Measurements from ENCODE around the gene MEA1. TPM values are rescaled to one million over a fixed set of nuclear protein-coding genes. Genes with fewer than 3 reads are reported as not detected.
"Not testable (repeated sequence)": the region's sequence is repeated elsewhere in the genome, so short reads cannot be mapped to it uniquely, and the experiment has no call there.

Gene MEA1
- polyA plus RNA-seq, 1 donor: 73.8 TPM

DNA sequence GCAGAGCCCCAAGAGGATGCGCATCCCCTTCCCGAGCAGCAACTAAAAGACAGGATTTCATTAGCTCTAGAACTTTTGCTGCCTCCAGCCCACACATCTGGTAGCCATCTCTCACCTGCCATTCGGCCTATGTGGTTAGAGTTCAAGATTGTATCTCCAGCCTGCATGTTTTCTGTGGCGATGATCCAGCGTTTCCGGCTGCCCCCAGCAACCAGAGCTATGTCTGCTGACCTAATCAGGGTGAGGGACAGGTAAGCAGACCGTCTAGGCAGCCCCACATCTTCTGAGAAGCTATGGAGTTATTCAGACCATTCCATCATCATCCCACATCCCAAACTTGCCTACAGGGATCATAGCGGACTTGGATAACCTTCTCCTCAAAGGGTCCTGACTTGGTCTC is 42.2 kb upstream of the MEA1 start:
- Histone ChIP-seq H3K27me3 (ENCODE audit: control insufficient read depth, insufficient read depth, low read length) (no peaks in the 10 kb centered on the region), H3K4me1 (ENCODE audit: control insufficient read depth, insufficient read depth, low read length) (peaks cover 26% of the 10 kb centered on the region), H3K27ac (ENCODE audit: low read length) (no peak overlapping the region), H3K4me3 (ENCODE audit: low read length) (no peak overlapping the region), H3K36me3 (ENCODE audit: control insufficient read depth, insufficient read depth, low read length) (peaks cover 31% of the 10 kb centered on the region), H3K9me3 (ENCODE audit: control insufficient read depth, low read depth, low read length) (no peaks in the 10 kb centered on the region)
- no peak for DNase-seq
- no CpG with 5 or more reads among the region's 8 CpGs for WGBS (ENCODE audit: insufficient coverage, low lambda C conversion rate)

- DNase-seq: no peak
- no peaks in the 10 kb centered on the region for H3K27me3 ChIP-seq (ENCODE audit: control insufficient read depth, insufficient read depth, low read length)
- H3K36me3 ChIP-seq (ENCODE audit: control insufficient read depth, insufficient read depth, low read length): peaks cover 47% of the 10 kb centered on the region
- H3K9me3 ChIP-seq (ENCODE audit: control insufficient read depth, low read depth, low read length): no peaks in the 10 kb centered on the region
- peak overlapping the region; percentile 85 for H3K4me3 ChIP-seq (ENCODE audit: low read length)
- peak overlapping the region; percentile 91 for H3K27ac ChIP-seq (ENCODE audit: low read length)
- H3K4me1 ChIP-seq (ENCODE audit: control insufficient read depth, insufficient read depth, low read length): peaks cover 26% of the 10 kb centered on the region
- WGBS (ENCODE audit: insufficient coverage, low lambda C conversion rate): no CpG with 5 or more reads among the region's 17 CpGs
Observed at GRCh38 chr6:43054206-43054943, 40.6 kb upstream of the MEA1 start.

DNA sequence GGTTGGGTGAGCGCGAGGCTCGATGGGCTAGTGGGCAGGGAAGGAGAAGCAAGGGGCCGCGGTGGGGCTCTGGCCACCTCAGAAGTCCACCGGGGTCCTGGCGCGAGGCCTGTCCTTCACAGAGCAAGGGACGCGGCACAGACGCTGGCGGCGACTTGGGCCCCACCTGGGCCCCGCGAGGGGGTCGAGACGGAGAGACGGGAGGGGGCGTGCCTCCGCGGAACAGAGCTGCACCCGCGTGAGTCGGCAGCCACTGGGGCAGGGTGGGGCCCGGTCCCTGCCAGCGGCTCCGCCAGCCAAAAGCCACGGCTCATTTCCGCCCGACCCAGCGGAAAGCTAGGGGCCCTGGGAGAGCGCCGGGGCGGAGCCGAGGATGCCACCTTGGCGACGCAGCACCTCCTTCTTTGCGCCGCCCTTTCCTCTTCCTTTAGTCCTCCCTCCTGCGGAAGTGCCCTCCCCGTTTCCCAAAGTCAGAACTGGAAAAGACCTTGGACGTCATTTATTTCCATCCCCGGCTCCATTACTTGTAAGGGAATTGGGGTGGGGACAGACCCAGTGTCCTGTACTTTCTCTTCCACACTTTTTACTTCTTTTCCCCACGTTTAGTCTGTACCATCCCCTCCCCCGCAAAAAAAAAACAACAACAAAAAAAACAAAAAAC is 39.9 kb upstream of the MEA1 start, which contains the start of gene CUL7:
CUL7 (minus strand) TSS at position 307 of the 661 bp plus-strand sequence. CDS start 1,063 bp downstream, outside the sequence.
- peak within 1 kb of the TSS; percentile 85 for H3K4me3 ChIP-seq (ENCODE audit: low read length)
- peaks cover 50% of the 10 kb centered on the region for H3K36me3 ChIP-seq (ENCODE audit: control insufficient read depth, insufficient read depth, low read length)
- WGBS (ENCODE audit: insufficient coverage, low lambda C conversion rate): no CpG with 5 or more reads among the region's 45 CpGs
- peak within 1 kb of the TSS; percentile 91 for H3K27ac ChIP-seq (ENCODE audit: low read length)
- peak; percentile 95 to 98 for DNase-seq
- no peaks in the 10 kb centered on the region for H3K9me3 ChIP-seq (ENCODE audit: control insufficient read depth, low read depth, low read length)
- no peaks in the 10 kb centered on the region for H3K27me3 ChIP-seq (ENCODE audit: control insufficient read depth, insufficient read depth, low read length)
- peaks cover 25% of the 10 kb centered on the region for H3K4me1 ChIP-seq (ENCODE audit: control insufficient read depth, insufficient read depth, low read length)

GRCh38 chr6:43052842-43053544 is 39.2 kb upstream of the MEA1 start:
- peak overlapping the region; percentile 91 for H3K27ac ChIP-seq (ENCODE audit: low read length)
- H3K4me1 ChIP-seq (ENCODE audit: control insufficient read depth, insufficient read depth, low read length): peaks cover 18% of the 10 kb centered on the region
- H3K4me3 ChIP-seq (ENCODE audit: low read length): peak overlapping the region; percentile 85
- H3K36me3 ChIP-seq (ENCODE audit: control insufficient read depth, insufficient read depth, low read length): peaks cover 54% of the 10 kb centered on the region
- WGBS (ENCODE audit: insufficient coverage, low lambda C conversion rate): 40% methylated on average over 1 of the region's 22 CpGs
- DNase-seq: peak in 1 of 2 donors; percentile 66
- no peaks in the 10 kb centered on the region for H3K9me3 ChIP-seq (ENCODE audit: control insufficient read depth, low read depth, low read length)
- no peaks in the 10 kb centered on the region for H3K27me3 ChIP-seq (ENCODE audit: control insufficient read depth, insufficient read depth, low read length)

DNA sequence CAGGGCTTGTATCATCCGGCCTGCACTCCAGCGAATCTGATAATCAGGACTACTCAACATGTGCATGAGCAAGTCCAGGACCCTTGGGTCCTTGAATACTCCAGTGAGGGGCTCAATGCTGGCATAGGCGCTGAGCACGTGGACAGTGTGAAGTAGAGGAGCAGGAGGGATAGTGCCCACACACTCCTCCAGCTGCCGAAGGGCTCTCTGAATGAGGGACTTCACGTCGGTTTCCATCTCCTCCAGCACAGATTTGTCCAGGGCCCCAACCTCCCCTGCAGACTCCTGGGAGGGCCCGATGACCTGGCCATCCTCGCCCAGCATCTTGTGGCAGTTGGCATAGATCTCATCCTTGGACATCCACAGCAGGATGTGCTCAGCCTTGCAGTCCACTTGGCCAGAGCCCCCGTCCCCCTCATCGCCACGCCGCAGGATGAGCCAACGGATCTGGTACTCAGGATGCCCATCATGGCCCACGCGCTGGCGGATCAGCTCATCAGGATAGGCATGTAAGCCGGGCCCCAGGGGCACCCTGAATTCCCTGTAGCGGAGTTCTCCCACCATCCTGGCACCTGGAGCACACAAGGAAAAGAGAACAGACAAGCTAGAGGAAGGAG is 38.6 kb upstream of the MEA1 start:
- 60% methylated on average over 1 of the region's 19 CpGs for WGBS (ENCODE audit: insufficient coverage, low lambda C conversion rate)
- H3K27me3 ChIP-seq (ENCODE audit: control insufficient read depth, insufficient read depth, low read length): no peaks in the 10 kb centered on the region
- H3K27ac ChIP-seq (ENCODE audit: low read length): peak overlapping the region; percentile 91
- H3K9me3 ChIP-seq (ENCODE audit: control insufficient read depth, low read depth, low read length): no peaks in the 10 kb centered on the region
- peaks cover 16% of the 10 kb centered on the region for H3K4me1 ChIP-seq (ENCODE audit: control insufficient read depth, insufficient read depth, low read length)
- DNase-seq: no peak
- H3K4me3 ChIP-seq (ENCODE audit: low read length): peak overlapping the region; percentile 85
- peaks cover 55% of the 10 kb centered on the region for H3K36me3 ChIP-seq (ENCODE audit: control insufficient read depth, insufficient read depth, low read length)

GRCh38 chr6:43050981-43051380 is 37.2 kb upstream of the MEA1 start:
- H3K4me1 ChIP-seq (ENCODE audit: control insufficient read depth, insufficient read depth, low read length): peaks cover 16% of the 10 kb centered on the region
- no peak for DNase-seq
- H3K4me3 ChIP-seq (ENCODE audit: low read length): no peak overlapping the region
- H3K36me3 ChIP-seq (ENCODE audit: control insufficient read depth, insufficient read depth, low read length): peaks cover 62% of the 10 kb centered on the region
- no CpG with 5 or more reads among the region's 17 CpGs for WGBS (ENCODE audit: insufficient coverage, low lambda C conversion rate)
- H3K9me3 ChIP-seq (ENCODE audit: control insufficient read depth, low read depth, low read length): no peaks in the 10 kb centered on the region
- H3K27ac ChIP-seq (ENCODE audit: low read length): no peak overlapping the region
- H3K27me3 ChIP-seq (ENCODE audit: control insufficient read depth, insufficient read depth, low read length): no peaks in the 10 kb centered on the region

DNA sequence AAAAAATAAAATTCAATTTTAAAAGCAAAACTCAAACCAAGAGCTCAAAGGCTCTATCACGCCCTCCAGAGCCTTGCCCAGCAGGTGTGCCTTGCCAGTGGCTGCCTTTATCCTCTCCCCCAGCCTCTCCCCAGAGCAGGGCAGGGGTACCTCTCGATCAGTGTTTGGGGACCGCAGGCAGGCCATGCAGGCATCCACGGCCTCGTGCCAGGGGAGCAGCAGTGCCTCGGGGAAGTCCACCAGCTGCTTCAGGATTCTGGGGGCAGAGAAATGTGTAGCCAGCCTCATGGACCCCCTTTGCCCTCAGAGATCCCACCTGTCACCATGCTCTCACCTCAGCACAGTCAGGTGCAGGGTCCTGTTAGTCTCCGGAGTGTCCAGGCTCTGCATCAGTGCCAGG is 34.3 kb upstream of the MEA1 start:
- H3K36me3 ChIP-seq (ENCODE audit: control insufficient read depth, insufficient read depth, low read length): peaks cover 78% of the 10 kb centered on the region

DNA sequence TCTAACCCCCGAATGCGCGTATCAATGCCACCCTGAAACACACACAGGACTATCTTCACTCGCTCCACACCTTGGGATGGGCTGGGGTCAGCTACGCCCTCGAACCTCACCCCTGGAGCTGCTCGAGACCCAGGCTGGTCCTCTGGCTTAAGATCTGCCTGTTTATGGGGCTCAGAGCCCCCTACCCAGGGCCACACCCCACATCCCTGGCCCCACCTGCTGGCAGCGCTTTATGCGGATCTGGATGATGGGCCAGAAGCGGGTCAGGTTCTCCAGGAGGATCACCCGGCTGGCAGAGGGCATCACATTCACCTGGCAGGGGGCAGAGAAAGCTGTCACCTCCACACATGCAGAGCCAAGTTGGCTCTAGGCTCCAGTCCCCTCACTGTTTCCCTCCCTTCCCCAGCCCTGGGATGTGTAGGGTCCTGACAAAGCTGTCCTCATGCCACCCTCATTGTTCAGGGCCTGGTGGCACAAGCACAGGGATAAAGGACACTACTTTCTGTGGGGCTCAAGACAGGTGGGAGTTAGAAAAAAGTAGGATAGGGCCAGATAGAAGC is 31.7 kb upstream of the MEA1 start:
- no peaks in the 10 kb centered on the region for H3K27me3 ChIP-seq (ENCODE audit: control insufficient read depth, insufficient read depth, low read length)
- 100% methylated on average over 2 of the region's 11 CpGs for WGBS (ENCODE audit: insufficient coverage, low lambda C conversion rate)

More for the DNA sequence above, 34.3 kb upstream of the MEA1 start:
- Histone ChIP-seq H3K27ac (ENCODE audit: low read length) (no peak overlapping the region), H3K4me1 (ENCODE audit: control insufficient read depth, insufficient read depth, low read length) (peaks cover 12% of the 10 kb centered on the region), H3K9me3 (ENCODE audit: control insufficient read depth, low read depth, low read length) (no peaks in the 10 kb centered on the region), H3K4me3 (ENCODE audit: low read length) (no peak overlapping the region), H3K27me3 (ENCODE audit: control insufficient read depth, insufficient read depth, low read length) (no peaks in the 10 kb centered on the region)
- DNase-seq: no peak
- no CpG with 5 or more reads among the region's 7 CpGs for WGBS (ENCODE audit: insufficient coverage, low lambda C conversion rate)

GRCh38 chr6:43043310-43043709 is 29.6 kb upstream of the MEA1 start:
- WGBS (ENCODE audit: insufficient coverage, low lambda C conversion rate): no CpG with 5 or more reads among the region's 9 CpGs
- DNase-seq: no peak
- Histone ChIP-seq H3K4me3 (ENCODE audit: low read length) (no peak overlapping the region), H3K9me3 (ENCODE audit: control insufficient read depth, low read depth, low read length) (no peaks in the 10 kb centered on the region), H3K4me1 (ENCODE audit: control insufficient read depth, insufficient read depth, low read length) (no peaks in the 10 kb centered on the region), H3K36me3 (ENCODE audit: control insufficient read depth, insufficient read depth, low read length) (peaks cover 86% of the 10 kb centered on the region), H3K27ac (ENCODE audit: low read length) (no peak overlapping the region), H3K27me3 (ENCODE audit: control insufficient read depth, insufficient read depth, low read length) (no peaks in the 10 kb centered on the region)

More for the DNA sequence above, 31.7 kb upstream of the MEA1 start:
- Histone ChIP-seq H3K4me1 (ENCODE audit: control insufficient read depth, insufficient read depth, low read length) (no peaks in the 10 kb centered on the region), H3K27ac (ENCODE audit: low read length) (no peak overlapping the region), H3K36me3 (ENCODE audit: control insufficient read depth, insufficient read depth, low read length) (peaks cover 83% of the 10 kb centered on the region), H3K4me3 (ENCODE audit: low read length) (no peak overlapping the region), H3K9me3 (ENCODE audit: control insufficient read depth, low read depth, low read length) (no peaks in the 10 kb centered on the region)
- no peak for DNase-seq

DNA sequence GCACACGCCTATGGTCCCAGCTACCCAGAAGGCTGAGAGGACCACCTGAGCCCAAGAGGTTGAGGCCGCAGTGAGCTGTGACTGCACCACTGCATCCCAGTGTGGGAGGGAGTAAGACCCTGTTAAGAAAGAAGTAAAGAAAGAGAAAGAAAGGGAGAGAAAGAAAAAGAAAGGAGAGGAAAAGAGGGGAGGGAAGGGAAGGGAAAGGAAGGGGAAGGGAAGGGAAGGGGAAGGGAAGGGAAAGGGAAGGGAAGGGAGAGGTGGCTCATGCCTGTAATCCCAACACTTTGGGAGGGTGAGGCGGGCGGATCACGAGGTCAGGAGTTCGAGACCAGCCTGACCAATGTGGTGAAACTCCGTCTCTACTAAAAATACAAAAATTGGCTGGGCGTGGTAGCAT is 27.7 kb upstream of the MEA1 start:
- DNase-seq; H3K27ac ChIP-seq (ENCODE audit: low read length); H3K4me3 ChIP-seq (ENCODE audit: low read length); H3K27me3 ChIP-seq (ENCODE audit: control insufficient read depth, insufficient read depth, low read length); H3K4me1 ChIP-seq (ENCODE audit: control insufficient read depth, insufficient read depth, low read length); H3K9me3 ChIP-seq (ENCODE audit: control insufficient read depth, low read depth, low read length): not testable (repeated sequence)
- WGBS (ENCODE audit: insufficient coverage, low lambda C conversion rate): 17% methylated on average over 1 of the region's 8 CpGs
- H3K36me3 ChIP-seq (ENCODE audit: control insufficient read depth, insufficient read depth, low read length): peaks cover 86% of the 10 kb centered on the region

Measured in large intestine (tissue), 3 donors.